GDM1 (cell line): ENCODE measurements around the gene ADNP2.

Source experiments
- DNase-seq: peaks from one replicate; lab custom pipeline; 2025; lab: John Stamatoyannopoulos, UW

ADNP2 gene

GRCh38 chr18:80105369-80106167 is 3.5 kb upstream of the ADNP2 start:
- no peak for DNase-seq

- DNase-seq = no peak
Measured at GRCh38 chr18:80106482-80107051, 2.5 kb upstream of the ADNP2 start.

- DNase-seq = no peak
Measured at GRCh38 chr18:80107426-80107825, 1.6 kb upstream of the ADNP2 start.

GRCh38 chr18:80108121-80108536 is 933 bp upstream of the ADNP2 start:
- no peak for DNase-seq

GRCh38 chr18:80109676-80110078 is 615 bp downstream of the ADNP2 start:
- DNase-seq = no peak

- DNase-seq = no peak
Measured at GRCh38 chr18:80112624-80113248, 3.7 kb downstream of the ADNP2 start.

GRCh38 chr18:80115035-80115434 is 6.0 kb downstream of the ADNP2 start:
- no peak for DNase-seq

GRCh38 chr18:80119111-80119510 is 10.0 kb downstream of the ADNP2 start:
- no peak for DNase-seq

- no peak for DNase-seq
Measured at GRCh38 chr18:80120932-80121331, 11.9 kb downstream of the ADNP2 start.

- DNase-seq = no peak
Measured at GRCh38 chr18:80124131-80124530, 15.1 kb downstream of the ADNP2 start.

- DNase-seq = no peak
Measured at GRCh38 chr18:80126797-80127196, 17.7 kb downstream of the ADNP2 start.

GRCh38 chr18:80127635-80128034 is 18.6 kb downstream of the ADNP2 start:
- DNase-seq = no peak

- DNase-seq = no peak
Measured at GRCh38 chr18:80129672-80130367, 20.8 kb downstream of the ADNP2 start.

- no peak for DNase-seq
Measured at GRCh38 chr18:80130555-80130954, 21.5 kb downstream of the ADNP2 start.

- no peak for DNase-seq
Measured at GRCh38 chr18:80132180-80132812, 23.2 kb downstream of the ADNP2 start.

- no peak for DNase-seq
Measured at GRCh38 chr18:80133124-80133523, 24.1 kb downstream of the ADNP2 start.

GRCh38 chr18:80135136-80135535 is 26.1 kb downstream of the ADNP2 start:
- no peak for DNase-seq

GRCh38 chr18:80136679-80137078 is 27.6 kb downstream of the ADNP2 start:
- no peak for DNase-seq

- no peak for DNase-seq
Measured at GRCh38 chr18:80137137-80137536, 28.1 kb downstream of the ADNP2 start.

GRCh38 chr18:80137976-80138375 is 28.9 kb downstream of the ADNP2 start:
- DNase-seq = no peak

- DNase-seq = no peak
Measured at GRCh38 chr18:80140455-80140985, 31.5 kb downstream of the ADNP2 start.

- DNase-seq = no peak
Measured at GRCh38 chr18:80143881-80144280, 34.8 kb downstream of the ADNP2 start.
